Right forelimb (tissue), 1 donor: ENCODE results near the gene SIL1.

Source experiments
- DNase-seq: peaks from one replicate; pipeline ENCODE4 v3.0.0-alpha.2; 2018

The SIL1 gene

GRCh38 chr5:138905541-138905940 is 292.6 kb downstream of the SIL1 start:
- DNase-seq, result no peak

- DNase-seq, result no peak
These were observed 294.9 kb downstream of the SIL1 start for GRCh38 chr5:138903130-138903775.

- no peak for DNase-seq
These were observed 296.5 kb downstream of the SIL1 start for GRCh38 chr5:138901716-138902115.

- no peak for DNase-seq
These were observed 297.7 kb downstream of the SIL1 start for GRCh38 chr5:138900281-138900965.

GRCh38 chr5:138898742-138899141 is 299.4 kb downstream of the SIL1 start:
- DNase-seq, result no peak

GRCh38 chr5:138898299-138898698 is 299.9 kb downstream of the SIL1 start:
- DNase-seq, result no peak
